IgD-negative memory B cell (primary cell): Measurements from ENCODE around the gene CD96. TPM values are rescaled to one million over a fixed set of nuclear protein-coding genes. Genes with fewer than 3 reads are reported as not detected.

Experiments used
- H3K27ac Mint-ChIP-seq, 3 donors: one replicate each; pipeline ENCODE4 v1.8.0; 2020 to 2022; ENCODE audit warnings: mild to moderate bottlenecking in 3 of 3, mixed read lengths in 3 of 3, moderate library complexity in 1 of 3
- H3K27me3 Mint-ChIP-seq: one replicate; pipeline ENCODE4 v1.8.0; 2021; ENCODE audit warnings: mixed read lengths
- H3K36me3 Mint-ChIP-seq: one replicate; pipeline ENCODE4 v1.8.0; 2020; ENCODE audit warnings: mild to moderate bottlenecking, mixed read lengths
- H3K4me1 Mint-ChIP-seq, 3 donors: one replicate each; pipeline ENCODE4 v1.8.0; 2020 to 2022; ENCODE audit warnings: mixed read lengths in 3 of 3, mild to moderate bottlenecking in 1 of 3
- H3K4me3 Mint-ChIP-seq, 4 donors: one replicate each; pipeline ENCODE4 v1.8.0; 2020 to 2022; ENCODE audit warnings: mild to moderate bottlenecking in 4 of 4, mixed read lengths in 4 of 4, moderate library complexity in 3 of 4
- H3K9me3 Mint-ChIP-seq, 3 donors: one replicate each; pipeline ENCODE4 v1.8.0; 2020 to 2021; ENCODE audit warnings: mixed read lengths in 3 of 3, mild to moderate bottlenecking in 1 of 3
- polyA plus RNA-seq: library from polyadenylated mRNA; unstranded; fragments of 300-500 nt; fragmentation: Illumina TruSeq; gene quantifications from one replicate; pipeline ENCODE4 v1.2.3, GENCODE V29; 2021

Gene CD96
- polyA plus RNA-seq, 1 donor from 2014 or later = 84.7 TPM

DNA sequence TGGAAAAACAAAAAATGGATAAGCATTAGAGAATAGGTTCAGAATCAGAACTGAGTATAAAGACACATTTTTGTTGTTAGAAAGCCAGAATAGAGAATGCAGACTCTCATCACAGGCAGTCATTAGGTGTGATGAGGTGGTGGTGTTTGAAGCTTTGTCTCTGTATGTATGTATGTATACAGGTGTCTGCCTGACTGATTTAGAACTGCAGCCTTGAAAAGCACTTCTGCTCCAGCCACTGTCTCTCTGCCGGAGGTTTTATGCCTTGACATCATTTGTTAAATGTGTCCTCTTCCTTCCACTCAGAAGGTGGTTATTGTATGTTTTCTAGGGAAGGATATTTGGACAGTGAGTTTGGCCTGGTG lies 133.8 kb downstream of the CD96 start:
- peak overlapping the region in 2 of 3 donors; percentile 42 to 90 for H3K27ac Mint-ChIP-seq
- H3K4me3 Mint-ChIP-seq = peak overlapping the region; percentile 88 to 98 (median 96)
- no peaks in the 10 kb centered on the region for H3K9me3 Mint-ChIP-seq
- no peaks in the 10 kb centered on the region for H3K36me3 Mint-ChIP-seq
- H3K4me1 Mint-ChIP-seq = peaks cover 32 to 46% (median 41%) of the 10 kb centered on the region in 3 donors
- peaks cover 5% of the 10 kb centered on the region for H3K27me3 Mint-ChIP-seq

DNA sequence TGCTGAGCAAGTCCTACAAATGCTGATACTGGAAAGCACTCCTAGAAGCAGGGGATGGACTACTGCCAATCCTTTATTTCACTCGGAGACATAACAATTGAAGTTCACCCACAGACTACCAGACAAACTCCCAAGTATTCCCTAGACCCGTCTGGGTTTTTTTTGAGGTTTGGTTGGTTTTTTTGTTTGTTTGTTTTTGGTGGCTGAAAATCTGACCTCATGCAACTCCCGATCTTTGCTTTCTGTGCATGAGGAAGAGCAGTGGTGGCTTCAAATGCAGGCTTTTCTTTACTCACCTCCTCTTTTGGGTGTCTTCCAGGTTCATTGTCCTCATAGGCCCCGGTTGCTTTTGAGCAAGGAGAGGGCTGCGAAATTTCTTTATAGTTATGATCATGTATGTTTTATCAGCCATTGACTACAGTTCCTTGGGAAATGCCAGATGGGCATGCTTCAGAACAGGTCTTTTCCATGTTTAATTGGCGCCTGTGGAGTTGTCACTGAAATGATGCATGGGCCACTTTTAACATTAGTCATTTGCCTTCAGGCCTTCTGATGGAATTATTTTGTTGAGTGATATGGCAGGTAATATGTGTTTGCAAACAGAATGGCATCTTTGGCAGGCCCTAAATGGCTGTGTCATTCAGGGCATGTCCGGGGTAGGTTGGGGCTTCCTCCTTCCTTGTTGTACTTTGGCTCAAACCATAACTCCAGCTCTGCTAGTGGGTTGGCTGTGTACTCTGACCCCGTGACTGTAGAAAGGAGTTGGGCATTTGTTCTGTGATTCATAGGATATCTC lies 134.4 kb downstream of the CD96 start:
- Mint-ChIP-seq H3K4me1 (peaks cover 34 to 46% (median 44%) of the 10 kb centered on the region in 3 donors), H3K27ac (peak overlapping the region; percentile 4 to 58 (median 51)), H3K36me3 (no peaks in the 10 kb centered on the region), H3K27me3 (peaks cover 5% of the 10 kb centered on the region), H3K4me3 (peak overlapping the region; percentile 88 to 98 (median 96)), H3K9me3 (no peaks in the 10 kb centered on the region)

DNA sequence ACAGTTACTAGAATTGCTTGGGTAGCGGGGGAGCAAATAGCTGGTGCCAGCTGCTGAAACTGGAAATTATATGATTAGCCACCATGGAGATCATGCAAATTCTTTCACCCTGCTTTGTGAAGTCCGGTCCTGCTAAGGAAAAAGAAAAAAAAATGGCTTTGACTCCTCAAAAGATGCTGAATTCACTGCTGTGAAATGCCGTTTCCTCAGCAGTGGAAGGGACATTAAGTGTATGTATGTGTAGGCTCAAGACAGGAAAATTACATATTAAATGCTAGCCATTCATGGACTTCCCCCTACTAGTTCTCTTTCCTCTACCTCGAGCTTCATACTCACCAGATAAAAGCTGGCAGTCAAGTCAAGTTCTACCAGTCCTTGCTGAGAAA lies 135.0 kb downstream of the CD96 start:
- Mint-ChIP-seq H3K27me3 (peaks cover 5% of the 10 kb centered on the region), H3K4me1 (peaks cover 39 to 50% (median 46%) of the 10 kb centered on the region in 3 donors), H3K27ac (peak overlapping the region in 2 of 3 donors; percentile 51 to 58)

DNA sequence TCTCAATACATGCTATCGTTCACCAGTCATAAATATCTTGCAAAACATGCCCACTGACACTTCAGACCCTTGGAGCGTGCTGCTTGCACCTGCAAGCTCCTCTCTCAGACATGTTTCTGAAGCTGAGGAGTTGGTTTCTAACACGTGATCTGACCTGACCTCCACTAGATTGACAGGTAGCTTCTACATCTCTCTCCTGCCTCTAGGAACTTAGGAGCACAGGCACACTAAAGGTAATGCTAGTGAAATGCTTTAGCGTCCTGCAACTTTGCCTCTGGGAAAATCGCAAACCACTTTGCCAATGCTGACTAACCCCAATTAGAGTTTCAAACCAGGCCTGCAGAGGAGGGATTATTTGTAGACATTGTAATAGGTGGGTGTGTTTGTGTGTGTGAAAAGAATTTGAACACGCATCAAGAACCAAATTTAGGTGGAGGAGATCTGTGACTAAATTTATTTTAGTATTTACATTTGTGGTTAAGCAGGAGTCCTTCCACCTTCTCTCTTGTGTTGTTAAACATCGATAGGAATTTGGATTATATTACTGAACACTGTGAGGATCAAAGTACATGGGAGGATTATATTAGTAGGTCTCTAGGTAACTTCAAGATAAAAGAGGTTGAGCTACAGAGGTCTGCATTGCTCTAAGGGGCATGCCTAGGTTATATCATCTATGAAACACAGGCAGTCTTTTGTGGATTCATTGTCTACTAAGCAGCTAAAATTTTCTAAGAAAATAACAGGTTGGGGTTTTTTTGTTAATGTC lies 139.8 kb downstream of the CD96 start:
- H3K27ac Mint-ChIP-seq = no peak overlapping the region
- peaks cover 0 to 1% (median 0%) of the 10 kb centered on the region in 3 donors for H3K9me3 Mint-ChIP-seq
- peaks cover 4% of the 10 kb centered on the region for H3K27me3 Mint-ChIP-seq
- peaks cover 14 to 23% (median 18%) of the 10 kb centered on the region in 3 donors for H3K4me1 Mint-ChIP-seq
- H3K36me3 Mint-ChIP-seq = no peaks in the 10 kb centered on the region
- H3K4me3 Mint-ChIP-seq = no peak overlapping the region

More for the DNA sequence above, 135.0 kb downstream of the CD96 start:
- H3K4me3 Mint-ChIP-seq = peak overlapping the region; percentile 88 to 98 (median 96)
- H3K9me3 Mint-ChIP-seq = no peaks in the 10 kb centered on the region
- H3K36me3 Mint-ChIP-seq = no peaks in the 10 kb centered on the region

DNA sequence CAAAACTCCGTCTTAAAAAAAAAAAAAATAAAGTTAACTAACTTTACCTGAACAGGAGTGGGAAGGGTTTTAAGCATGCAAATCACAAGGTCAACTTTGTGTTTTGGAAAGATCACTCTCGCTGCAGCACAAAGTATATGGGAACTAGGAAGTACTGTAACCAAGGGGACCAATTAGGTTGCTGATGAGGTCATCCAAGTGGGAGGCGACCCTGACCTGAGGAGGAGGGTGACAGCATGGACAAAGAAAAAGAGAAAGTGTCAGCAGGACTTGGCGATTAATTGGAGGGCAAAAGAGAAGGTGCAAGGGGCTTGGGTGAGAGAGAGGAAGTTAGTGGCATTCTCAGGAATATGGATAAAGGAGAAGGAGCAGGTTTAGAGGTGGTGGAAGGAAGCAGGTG lies 142.6 kb downstream of the CD96 start:
- peaks cover 0 to 1% (median 0%) of the 10 kb centered on the region in 3 donors for H3K9me3 Mint-ChIP-seq
- H3K27me3 Mint-ChIP-seq = peaks cover 3% of the 10 kb centered on the region
- peaks cover 6 to 18% (median 16%) of the 10 kb centered on the region in 3 donors for H3K4me1 Mint-ChIP-seq
- no peaks in the 10 kb centered on the region for H3K36me3 Mint-ChIP-seq
- no peak overlapping the region for H3K4me3 Mint-ChIP-seq
- H3K27ac Mint-ChIP-seq = no peak overlapping the region

DNA sequence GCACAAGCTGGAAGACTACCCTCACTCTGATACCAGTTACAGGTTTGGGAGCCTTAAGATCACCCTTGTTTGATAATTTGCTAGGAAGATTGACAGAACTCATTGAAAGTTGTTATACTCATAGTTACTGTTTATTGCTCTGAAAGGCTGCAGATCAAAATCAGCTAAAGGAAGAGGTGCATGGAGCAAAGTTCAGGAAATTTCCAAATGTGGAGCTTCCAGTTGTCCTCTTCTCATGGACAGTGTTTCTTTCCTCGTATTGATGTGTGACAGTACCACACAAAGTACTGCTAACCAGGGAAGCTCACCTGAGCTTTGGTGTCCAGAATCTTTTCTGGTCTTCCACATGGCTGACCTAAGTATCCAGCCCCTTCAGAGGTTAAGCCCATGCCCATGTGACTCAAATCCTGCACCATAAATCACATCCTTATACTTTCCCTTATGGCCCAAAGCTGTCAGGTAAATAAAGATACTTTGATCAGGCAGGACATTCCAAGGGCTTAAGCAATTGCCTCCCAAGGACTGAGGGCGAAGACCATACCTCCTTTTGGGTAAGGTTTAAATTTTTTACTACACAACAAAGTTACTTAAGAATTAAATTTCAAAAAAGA lies 146.3 kb downstream of the CD96 start:
- no peak overlapping the region for H3K4me3 Mint-ChIP-seq
- no peaks in the 10 kb centered on the region for H3K36me3 Mint-ChIP-seq
- H3K27ac Mint-ChIP-seq = no peak overlapping the region
- peaks cover 0 to 1% (median 0%) of the 10 kb centered on the region in 3 donors for H3K9me3 Mint-ChIP-seq
- H3K27me3 Mint-ChIP-seq = peaks cover 3% of the 10 kb centered on the region
- peaks cover 4 to 14% (median 6%) of the 10 kb centered on the region in 3 donors for H3K4me1 Mint-ChIP-seq

DNA sequence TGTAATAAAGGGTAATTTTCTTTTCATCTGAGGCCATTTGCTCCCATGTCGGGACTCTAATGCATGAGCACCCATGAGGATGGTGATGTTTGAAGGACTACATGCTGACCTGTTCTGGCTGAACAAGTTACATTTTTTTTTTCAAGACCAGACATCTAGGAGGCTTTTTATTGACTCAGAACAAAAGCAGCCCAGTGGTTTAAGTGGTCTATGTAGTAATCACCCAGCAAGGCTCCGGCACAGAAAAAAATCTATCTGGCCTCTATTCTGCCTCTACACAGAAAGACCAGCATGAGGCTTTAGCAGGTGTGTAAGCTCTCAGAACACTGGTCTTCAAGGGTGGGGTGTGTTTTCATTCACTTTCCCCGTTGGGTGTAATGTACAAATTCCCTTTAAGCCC lies 148.2 kb downstream of the CD96 start:
- H3K9me3 Mint-ChIP-seq = no peaks in the 10 kb centered on the region
- H3K36me3 Mint-ChIP-seq = no peaks in the 10 kb centered on the region
- peak overlapping the region in 1 of 3 donors; percentile 62 for H3K27ac Mint-ChIP-seq
- no peak overlapping the region for H3K4me3 Mint-ChIP-seq
- H3K4me1 Mint-ChIP-seq = peaks cover 7 to 19% (median 17%) of the 10 kb centered on the region in 3 donors
- H3K27me3 Mint-ChIP-seq = no peaks in the 10 kb centered on the region

DNA sequence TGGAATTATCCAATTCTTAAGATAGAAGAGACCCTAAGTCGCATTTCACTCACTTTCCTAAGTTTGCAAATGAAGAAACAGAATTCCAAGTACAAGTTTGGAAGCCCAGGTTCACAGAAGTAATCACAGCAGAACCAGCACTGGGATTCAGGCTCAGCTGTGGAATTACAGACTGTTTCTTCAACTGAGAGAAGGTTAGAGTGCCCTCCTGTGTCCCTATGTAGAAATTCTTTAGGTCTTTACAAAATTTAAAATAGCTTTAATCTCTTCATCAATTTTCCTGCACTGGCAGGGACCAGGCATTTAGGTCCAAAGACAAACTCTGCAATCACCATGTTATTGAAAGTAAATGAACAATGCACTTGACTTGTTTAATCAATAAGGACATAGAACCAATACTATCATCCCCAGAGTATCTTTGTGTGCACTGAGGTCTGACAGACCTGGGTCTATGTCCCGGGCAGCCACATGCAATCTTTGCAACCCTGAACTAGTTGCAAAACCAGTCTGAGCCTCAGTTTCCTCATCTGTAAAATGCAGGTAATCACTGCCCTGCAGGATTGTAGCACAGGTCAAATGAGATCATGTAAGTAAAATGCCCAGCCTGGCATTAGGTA lies 149.4 kb downstream of the CD96 start:
- Mint-ChIP-seq H3K36me3 (no peaks in the 10 kb centered on the region), H3K4me3 (no peak overlapping the region), H3K9me3 (no peaks in the 10 kb centered on the region), H3K4me1 (peaks cover 7 to 19% (median 17%) of the 10 kb centered on the region in 3 donors), H3K27ac (no peak overlapping the region), H3K27me3 (no peaks in the 10 kb centered on the region)

DNA sequence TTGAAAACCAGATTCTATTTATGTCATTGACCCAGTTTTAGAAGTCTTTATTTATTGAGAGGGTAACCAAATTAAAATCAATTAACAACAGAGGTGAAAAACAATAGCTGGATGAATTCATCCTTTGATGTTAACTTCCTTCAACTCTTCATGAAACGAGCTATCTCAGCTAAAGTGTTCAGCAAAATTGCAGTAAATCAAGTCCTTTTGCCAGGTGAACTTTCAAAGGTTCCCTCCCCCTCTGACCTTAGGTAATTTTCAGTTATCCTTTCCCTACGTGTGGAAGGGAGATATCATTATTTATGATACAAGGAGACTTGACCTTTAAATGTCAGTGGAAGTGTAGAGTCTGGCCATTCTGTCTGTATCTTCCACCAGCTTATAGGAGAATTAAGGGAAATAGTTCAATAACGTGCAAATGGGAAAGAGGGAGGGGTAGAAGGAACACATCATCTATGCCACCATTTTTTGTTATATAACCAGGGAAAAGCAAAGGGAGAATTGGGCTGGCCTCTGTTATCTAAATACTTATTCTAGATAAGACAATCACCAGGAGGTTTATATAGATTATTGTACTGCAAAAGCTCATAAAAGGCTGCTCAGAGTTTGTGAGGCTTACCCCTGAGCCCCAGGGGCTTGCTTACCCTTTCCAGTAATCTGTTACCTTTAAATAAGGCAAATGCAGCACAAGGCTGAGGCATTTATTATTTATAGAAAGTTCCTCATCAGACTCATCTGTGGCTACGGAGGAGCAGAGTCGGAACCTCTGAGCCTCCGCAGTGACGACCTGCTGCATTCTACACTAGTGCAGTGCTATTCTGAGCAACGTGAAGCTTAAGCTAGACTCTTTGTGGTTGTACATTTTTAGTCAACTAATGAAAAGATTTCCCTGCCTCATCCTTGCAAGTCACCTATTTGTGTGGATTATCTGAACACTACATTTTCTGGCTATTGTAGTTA lies 150.9 kb downstream of the CD96 start:
- Mint-ChIP-seq H3K4me1 (peaks cover 7 to 19% (median 17%) of the 10 kb centered on the region in 3 donors), H3K27ac (peak overlapping the region in 1 of 3 donors; percentile 65)

DNA sequence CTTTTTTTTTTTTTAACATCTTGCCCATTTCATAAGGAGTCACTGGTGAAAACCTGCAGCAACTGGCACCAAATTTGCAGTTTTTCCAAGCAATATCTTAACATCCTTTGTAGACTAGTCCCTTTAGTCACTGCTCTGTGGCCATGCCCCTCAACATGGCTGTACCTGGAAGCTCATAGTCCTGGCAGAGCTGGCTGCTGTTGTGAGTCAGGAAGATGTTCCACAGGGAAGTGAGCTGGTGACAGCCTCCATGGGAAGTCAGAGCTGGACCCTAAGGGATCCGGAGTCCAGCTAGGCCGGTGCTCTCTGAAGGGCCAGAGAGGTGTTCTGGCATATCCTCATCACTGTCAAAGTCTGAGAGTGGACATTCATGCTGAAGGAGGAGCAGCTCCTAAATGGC lies 152.5 kb downstream of the CD96 start:
- no peaks in the 10 kb centered on the region for H3K36me3 Mint-ChIP-seq
- H3K4me3 Mint-ChIP-seq = peak overlapping the region in 1 of 4 donors; percentile 75
- H3K27ac Mint-ChIP-seq = peak overlapping the region in 1 of 3 donors; percentile 65
- H3K27me3 Mint-ChIP-seq = no peaks in the 10 kb centered on the region
- H3K9me3 Mint-ChIP-seq = no peaks in the 10 kb centered on the region
- peaks cover 8 to 19% (median 19%) of the 10 kb centered on the region in 3 donors for H3K4me1 Mint-ChIP-seq

More for the DNA sequence above, 150.9 kb downstream of the CD96 start:
- Mint-ChIP-seq H3K36me3 (no peaks in the 10 kb centered on the region), H3K4me3 (peak overlapping the region in 1 of 4 donors; percentile 41), H3K27me3 (no peaks in the 10 kb centered on the region), H3K9me3 (no peaks in the 10 kb centered on the region)

DNA sequence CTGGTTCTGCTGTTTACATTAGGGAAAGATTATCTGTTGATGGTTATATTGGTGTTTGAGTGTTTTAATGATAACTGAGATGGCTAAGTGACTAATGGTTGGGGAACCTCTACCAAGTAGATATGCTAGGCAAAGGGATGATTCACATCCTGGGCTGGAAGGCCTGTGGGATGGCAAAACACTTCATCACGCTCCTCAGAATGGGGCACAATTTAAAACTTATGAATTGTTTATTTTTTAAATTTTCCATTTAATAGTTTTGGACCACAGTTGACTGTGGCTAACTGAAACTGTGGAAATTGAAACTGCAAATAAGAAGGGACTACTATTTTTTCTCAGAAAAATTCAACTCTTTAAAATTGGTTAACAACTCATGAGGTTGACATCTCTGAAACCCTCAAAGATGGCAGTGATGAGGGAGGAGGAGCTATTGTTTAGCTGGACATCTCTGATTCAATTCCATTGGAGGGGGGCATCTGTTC lies 153.7 kb downstream of the CD96 start:
- H3K9me3 Mint-ChIP-seq = no peaks in the 10 kb centered on the region
- no peak overlapping the region for H3K27ac Mint-ChIP-seq
- H3K27me3 Mint-ChIP-seq = no peaks in the 10 kb centered on the region
- no peaks in the 10 kb centered on the region for H3K36me3 Mint-ChIP-seq
- H3K4me3 Mint-ChIP-seq = no peak overlapping the region
- peaks cover 12 to 29% (median 26%) of the 10 kb centered on the region in 3 donors for H3K4me1 Mint-ChIP-seq

DNA sequence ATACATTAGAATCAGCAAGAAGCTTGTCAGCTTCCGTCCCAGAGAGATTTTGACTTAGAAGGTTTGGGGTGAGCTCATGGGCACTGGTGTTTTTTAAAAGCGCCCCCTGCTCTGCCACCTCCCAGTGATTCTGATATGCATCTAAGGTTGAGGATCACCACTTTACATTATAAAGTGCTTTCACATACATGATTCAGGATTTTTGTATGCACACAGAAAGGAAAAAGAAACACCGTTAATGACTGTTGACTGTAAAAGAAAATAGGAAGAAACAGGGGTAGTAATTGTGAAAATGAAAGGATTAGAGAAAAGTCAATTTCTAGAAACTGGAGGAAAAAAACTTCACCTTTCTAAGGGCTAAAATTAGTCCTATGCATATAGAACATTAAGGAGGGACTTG lies 158.1 kb downstream of the CD96 start:
- peaks cover 2% of the 10 kb centered on the region for H3K36me3 Mint-ChIP-seq
- H3K27me3 Mint-ChIP-seq = no peaks in the 10 kb centered on the region
- H3K27ac Mint-ChIP-seq = peak overlapping the region in 1 of 3 donors; percentile 52
- H3K4me1 Mint-ChIP-seq = peaks cover 7 to 22% (median 14%) of the 10 kb centered on the region in 3 donors
- peak overlapping the region; percentile 6 to 76 (median 26) for H3K4me3 Mint-ChIP-seq
- no peaks in the 10 kb centered on the region for H3K9me3 Mint-ChIP-seq

DNA sequence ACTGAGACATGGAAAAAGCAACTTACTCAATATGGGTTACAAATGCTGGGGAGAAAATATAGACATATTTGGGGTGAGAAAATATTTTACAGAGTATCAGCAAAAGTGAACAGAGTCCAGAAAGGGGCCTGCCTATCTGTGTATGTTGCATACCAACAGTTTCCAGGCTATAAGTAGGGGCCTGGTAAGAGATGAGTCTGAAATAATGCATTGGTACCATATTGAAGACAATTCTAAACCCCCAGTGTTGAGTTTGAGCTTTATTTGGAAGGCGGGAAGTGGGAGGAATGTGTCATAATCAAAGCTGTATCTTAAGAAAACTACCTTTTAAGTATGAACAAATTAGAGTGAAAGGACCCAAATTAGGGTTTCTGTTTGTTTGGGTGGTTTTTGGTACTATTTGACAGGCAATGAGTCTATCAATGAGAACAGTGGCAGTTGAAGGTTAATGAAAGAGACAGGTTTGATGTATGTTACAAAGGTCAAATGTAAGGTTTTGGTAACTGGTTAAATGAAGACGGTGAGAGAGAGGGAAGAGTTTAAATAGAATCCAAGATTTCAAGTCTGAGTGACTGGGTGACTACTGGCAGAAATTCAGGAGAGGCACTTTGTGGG lies 159.4 kb downstream of the CD96 start:
- Mint-ChIP-seq H3K4me3 (no peak overlapping the region), H3K27me3 (no peaks in the 10 kb centered on the region), H3K9me3 (no peaks in the 10 kb centered on the region), H3K27ac (no peak overlapping the region), H3K36me3 (peaks cover 2% of the 10 kb centered on the region), H3K4me1 (peaks cover 10 to 25% (median 15%) of the 10 kb centered on the region in 3 donors)
